Heart left ventricle (tissue), 16 donors: ENCODE data around the gene CLCF1. TPM values are rescaled to one million over a fixed set of nuclear protein-coding genes. Genes with fewer than 3 reads are reported as not detected.
A peak's percentile ranks its signal among the peaks of the same experiment; 100 is the strongest.

Experiments used
- ATAC-seq, 4 donors: fragments of 200-7000 bp; cut with Tn5 transposase; one replicate each; pipeline ENCODE4 v1.9.1; 2020 to 2022; ENCODE audit warnings: moderate library complexity in 4 of 4, mild to moderate bottlenecking in 3 of 4, moderate number of reproducible peaks in 1 of 4
- DNase-seq, 5 donors: peaks; one replicate each; pipeline ENCODE4 v3.0.0-alpha.2; 2020
- H3K27ac ChIP-seq, 12 donors: fragments of 200-600 bp; sonication (generic) in 4 of 12; one replicate each; pipeline versions ENCODE4 v1.5.0 to v1.8.0; 2016 to 2022; ENCODE audit warnings: mild to moderate bottlenecking in 2 of 12
- H3K27me3 ChIP-seq, 9 donors: fragments of 200-600 bp; sonication (generic) in 2 of 9; one replicate each; pipeline versions ENCODE4 v1.5.1 to v1.8.0; 2016 to 2022; ENCODE audit warnings: mild to moderate bottlenecking in 3 of 9
- H3K36me3 ChIP-seq, 9 donors: fragments of 200-600 bp; sonication (generic) in 2 of 9; one replicate each; pipeline versions ENCODE4 v1.5.0 to v1.8.0; 2018 to 2022; ENCODE audit warnings: mild to moderate bottlenecking in 2 of 9
- H3K4me1 ChIP-seq, 12 donors: fragments of 200-600 bp; sonication (generic) in 4 of 12; one replicate each; pipeline versions ENCODE4 v1.5.0 to v1.8.0; 2016 to 2022; ENCODE audit warnings: mild to moderate bottlenecking in 3 of 12
- H3K4me3 ChIP-seq, 12 donors: fragments of 200-600 bp; sonication (generic) in 4 of 12; one replicate each; pipeline versions ENCODE4 v1.5.0 to v1.8.0; 2017 to 2022; ENCODE audit warnings: mild to moderate bottlenecking in 9 of 12, moderate library complexity in 4 of 12
- H3K9me3 ChIP-seq, 12 donors: fragments of 200-600 bp; sonication (generic) in 4 of 12; one replicate each; pipeline versions ENCODE4 v1.5.0 to v1.8.0; 2016 to 2022; ENCODE audit warnings: mild to moderate bottlenecking in 1 of 12
- POLR2A ChIP-seq, 2 donors: fragments of 450-650 bp; IDR thresholded peaks; one replicate each; pipeline ENCODE4 v1.6.1; 2017; ENCODE audit warnings: antibody characterized with exemption in 2 of 2, mild to moderate bottlenecking in 2 of 2, moderate library complexity in 2 of 2
- WGBS, 4 donors: extraction: QIAGEN DNeasy Blood & Tissue Kit in 2 of 4; methylation state at CpG; one replicate each; pipeline versions ENCODE4 v1.1.5 to v1.1.7; 2013 to 2018; 5-methylcytosine and 5-hydroxymethylcytosine counted together
- intact Hi-C, 10 donors: fragments of 100-400 bp; cut with DNase I; formaldehyde crosslinking; loops; one replicate each; pipeline versions ENCODE4 v1.11.1 to v1.14.2; 2022
- polyA plus RNA-seq, 2 donors: library from polyadenylated mRNA; stranded (reverse); fragments of 200-250 nt; gene quantifications; one replicate each; pipeline ENCODE4 v1.2.3, GENCODE V29; 2013
- total RNA-seq, 9 donors: library from RNA; depleted of rRNA in 2 of 9; stranded (reverse); fragments of >200 nt in 2 of 9; fragmentation: NEBNext Ultra II Directional in 3 of 9; extraction: Animal tissue kit (Norgen Biotek cat#: 25700) in 3 of 9; gene quantifications; one replicate each; pipeline versions ENCODE4 v1.1.0 to v1.2.4, GENCODE V29; 2016 to 2023
- TF ChIP-seq, protein P1 (sequence below), 12 donors: fragments of 200-600 bp; sonication (generic) in 4 of 12; IDR thresholded peaks; one replicate each; pipeline versions ENCODE4 v1.5.0 to v1.8.0; 2018 to 2022; ENCODE audit warnings: antibody characterized with exemption in 12 of 12, mild to moderate bottlenecking in 5 of 12
- donor health status: ischemic (EF 13 %, LVEDD 7.1; RV severe dilation, severe dysfunction).
- donor health status: healthy with polysubstance abuse.
- donor health status: DM: no; HTN: yes; CAD: no.
- donor health status: DM: no; HTN: no; CAD: no.
- donor health status: ischemic (EF 25% LVEDD 6.9; RV normal size, moderate dysfunction).
- donor health status: ischemic (EF 25% LVEDD 5.7; RV mildly dilated, moderate dysfunction).
- donor health status: healthy.
- donor health status: DM: yes; HTN: yes; CAD: no.
- donor health status: ischemic (EF 35%, LVEDD 5.7; RV mildly dilated, moderate dysfunction).
- donor health status: nonischemic (EF 11% LVEDD 7.7; RV severe dilation, severe dysfunction).
- donor health status: DM: yes; HTN: yes; CAD: no.
- donor health status: PGD.
- donor health status: ischemic (EF 29% LVEDD 5.4; RV normal size, mild dysfunction).
- donor health status: nonischemic (EF 23%, LVEDD 6.1; RV moderate dilation, normal function).

Gene CLCF1
- total and polyA plus RNA-seq, 11 donors, result 0.25 to 17.1 (median 1.7) TPM

- 0 to 1% (median 1%) methylated on average over 40 to 97 of the region's 97 CpGs for WGBS, 4 donors
- no peaks in the 10 kb centered on the region for H3K9me3 ChIP-seq
- intact Hi-C loops, result loop anchor here in 3 of 10 donors (2.0 to 5.0 kb wide), 3 partner anchors 18 to 88 kb away; partner anchors contain the start of gene CDK2AP2 (in 1 of the 3)
- ATAC-seq, result peak; percentile 91 to 93 (median 92)
- DNase-seq, result peak; percentile 96 to 99 (median 97)
- TF ChIP-seq POLR2A (IDR thresholded peaks at IDR 0.05), result peak in 1 of 2 donors; percentile 81
- TF ChIP-seq, protein P1, sequence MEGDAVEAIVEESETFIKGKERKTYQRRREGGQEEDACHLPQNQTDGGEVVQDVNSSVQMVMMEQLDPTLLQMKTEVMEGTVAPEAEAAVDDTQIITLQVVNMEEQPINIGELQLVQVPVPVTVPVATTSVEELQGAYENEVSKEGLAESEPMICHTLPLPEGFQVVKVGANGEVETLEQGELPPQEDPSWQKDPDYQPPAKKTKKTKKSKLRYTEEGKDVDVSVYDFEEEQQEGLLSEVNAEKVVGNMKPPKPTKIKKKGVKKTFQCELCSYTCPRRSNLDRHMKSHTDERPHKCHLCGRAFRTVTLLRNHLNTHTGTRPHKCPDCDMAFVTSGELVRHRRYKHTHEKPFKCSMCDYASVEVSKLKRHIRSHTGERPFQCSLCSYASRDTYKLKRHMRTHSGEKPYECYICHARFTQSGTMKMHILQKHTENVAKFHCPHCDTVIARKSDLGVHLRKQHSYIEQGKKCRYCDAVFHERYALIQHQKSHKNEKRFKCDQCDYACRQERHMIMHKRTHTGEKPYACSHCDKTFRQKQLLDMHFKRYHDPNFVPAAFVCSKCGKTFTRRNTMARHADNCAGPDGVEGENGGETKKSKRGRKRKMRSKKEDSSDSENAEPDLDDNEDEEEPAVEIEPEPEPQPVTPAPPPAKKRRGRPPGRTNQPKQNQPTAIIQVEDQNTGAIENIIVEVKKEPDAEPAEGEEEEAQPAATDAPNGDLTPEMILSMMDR (IDR thresholded peaks at IDR 0.05), result no peak
- peaks cover 0 to 1% (median 0%) of the 10 kb centered on the region in 9 donors for H3K27me3 ChIP-seq
- H3K27ac ChIP-seq, result peak overlapping the region; percentile 79 to 97 (median 92)
- H3K4me3 ChIP-seq, result peak overlapping the region; percentile 32 to 89 (median 64)
- peaks cover 3 to 56% (median 37%) of the 10 kb centered on the region in 12 donors for H3K4me1 ChIP-seq
- no peaks in the 10 kb centered on the region for H3K36me3 ChIP-seq
Observed at GRCh38 chr11:67420646-67421429, 47.4 kb upstream of the CLCF1 start.

DNA sequence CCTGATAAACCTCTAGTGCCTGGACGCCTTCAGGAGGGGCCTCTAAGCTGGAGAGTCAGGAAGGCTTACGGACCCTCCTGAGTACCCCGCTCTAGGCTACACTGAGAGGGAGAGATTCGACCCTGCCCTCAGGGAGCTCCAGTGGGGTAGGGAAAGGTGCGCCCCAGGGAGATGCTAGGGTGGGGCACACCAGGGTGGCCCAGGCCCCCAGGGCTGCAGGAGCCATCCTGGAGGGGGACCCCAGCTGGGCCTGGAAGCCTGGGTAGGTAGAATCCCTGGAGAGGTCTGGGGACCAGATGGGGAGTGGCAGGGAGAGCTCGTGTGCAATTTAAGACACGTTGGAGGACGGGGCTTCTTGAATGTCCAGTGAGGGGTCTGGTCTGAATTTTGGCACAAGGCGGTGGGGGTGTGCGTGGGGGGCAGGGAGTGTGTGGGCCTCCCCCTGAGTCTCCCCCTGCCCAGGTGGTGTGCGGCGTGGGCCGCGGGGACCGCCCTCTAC lies 46.8 kb upstream of the CLCF1 start:
- H3K9me3 ChIP-seq, result no peaks in the 10 kb centered on the region
- peaks cover 0 to 8% (median 0%) of the 10 kb centered on the region in 9 donors for H3K27me3 ChIP-seq
- WGBS, 4 donors, result 26 to 40% (median 37%) methylated on average over 10 to 15 of the region's 15 CpGs
- H3K4me3 ChIP-seq, result peak overlapping the region; percentile 32 to 89 (median 64)
- intact Hi-C loops, result loop anchor here in 3 of 10 donors (2.0 to 5.0 kb wide), 3 partner anchors 17 to 89 kb away; partner anchors contain the start of gene CDK2AP2 (in 1 of the 3)
- H3K36me3 ChIP-seq, result no peaks in the 10 kb centered on the region
- peaks cover 3 to 63% (median 41%) of the 10 kb centered on the region in 12 donors for H3K4me1 ChIP-seq
- no peak for ATAC-seq
- peak overlapping the region; percentile 79 to 97 (median 92) for H3K27ac ChIP-seq
- no peak for DNase-seq
- TF ChIP-seq, protein P1 (IDR thresholded peaks at IDR 0.05), result no peak
- no peak for TF ChIP-seq POLR2A (IDR thresholded peaks at IDR 0.05)

DNA sequence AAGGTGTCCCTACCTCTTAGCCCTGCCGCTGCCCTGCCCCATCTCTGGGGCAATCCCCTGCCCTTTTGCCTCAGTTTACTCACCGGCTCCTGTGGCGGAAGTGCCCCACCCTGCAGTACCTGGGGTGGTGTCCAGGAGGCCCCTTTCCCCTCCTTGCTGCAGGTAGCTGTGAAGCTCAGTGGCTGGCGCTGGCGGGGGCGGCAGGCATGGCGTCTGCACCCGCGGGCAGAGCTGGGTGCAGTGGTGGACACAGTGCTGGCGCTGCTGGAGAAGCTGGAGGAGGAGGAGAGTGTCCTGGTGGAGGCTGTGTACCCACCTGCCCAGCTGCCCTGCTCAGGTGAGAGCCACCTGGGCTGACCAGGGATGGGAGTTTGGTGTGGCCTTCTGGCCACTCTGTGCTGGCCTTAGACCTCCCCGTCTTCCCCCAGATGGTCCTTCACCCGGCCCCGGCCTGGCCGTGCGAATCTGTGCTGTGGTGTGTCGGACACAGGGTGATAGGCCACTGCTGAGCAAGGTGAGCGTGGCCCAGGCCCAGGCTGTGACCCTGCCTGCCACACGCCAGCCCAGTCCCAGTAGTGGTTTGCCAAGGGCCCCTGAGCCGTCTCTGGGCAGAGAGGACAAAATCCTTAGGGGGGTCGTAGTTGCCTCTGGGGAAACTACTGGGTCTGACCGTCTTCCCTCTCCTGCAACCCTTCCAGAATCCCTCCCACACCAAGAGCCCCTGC lies 46.1 kb upstream of the CLCF1 start:
- intact Hi-C loops, result loop anchor here in 3 of 10 donors (2.0 to 5.0 kb wide), 3 partner anchors 17 to 89 kb away; partner anchors contain the start of gene CDK2AP2 (in 1 of the 3)
- Histone ChIP-seq H3K27me3 (peaks cover 0 to 14% (median 0%) of the 10 kb centered on the region in 9 donors), H3K4me3 (peak overlapping the region in 4 of 12 donors; percentile 22 to 57 (median 24)), H3K9me3 (no peaks in the 10 kb centered on the region), H3K36me3 (no peaks in the 10 kb centered on the region), H3K4me1 (peaks cover 3 to 67% (median 43%) of the 10 kb centered on the region in 12 donors), H3K27ac (peak overlapping the region in 11 of 12 donors; percentile 73 to 96 (median 92))
- no peak for TF ChIP-seq POLR2A (IDR thresholded peaks at IDR 0.05)
- TF ChIP-seq, protein P1 (IDR thresholded peaks at IDR 0.05), result no peak
- ATAC-seq (no peak), DNase-seq (no peak)
- 87 to 93% (median 93%) methylated on average over 13 to 21 of the region's 21 CpGs for WGBS, 4 donors
